Nephron progenitor cell (in vitro differentiated cells): ENCODE measurements around the gene SLC2A10.

Experiments
- DNase-seq: peaks from one replicate; pipeline ENCODE4 v3.0.0; 2021
- H3K27ac Mint-ChIP-seq: 2 replicates; pipeline ENCODE4 v1.8.0; 2021; ENCODE audit warnings: mild to moderate bottlenecking, moderate library complexity, mixed read lengths
- H3K27me3 Mint-ChIP-seq: 2 replicates; pipeline ENCODE4 v1.8.0; 2021; ENCODE audit warnings: mild to moderate bottlenecking, low read depth, mixed read lengths; ENCODE audit not compliant: poor library complexity
- H3K36me3 Mint-ChIP-seq: 2 replicates; pipeline ENCODE4 v1.8.0; 2021; ENCODE audit warnings: low read depth, mixed read lengths
- H3K4me1 Mint-ChIP-seq: 2 replicates; pipeline ENCODE4 v1.8.0; 2021; ENCODE audit warnings: mixed read lengths
- H3K4me3 Mint-ChIP-seq: 2 replicates; pipeline ENCODE4 v1.8.0; 2021; ENCODE audit warnings: mild to moderate bottlenecking, moderate library complexity, mixed read lengths
- H3K9me3 Mint-ChIP-seq: 2 replicates; pipeline ENCODE4 v1.8.0; 2021; ENCODE audit warnings: mild to moderate bottlenecking, moderate library complexity, mixed read lengths
- CTCF ChIP-seq: fragments of 200-600 bp; sonication (generic); IDR thresholded peaks from 2 replicates; pipeline ENCODE4 v1.5.0; 2021; ENCODE audit warnings: antibody characterized with exemption

The SLC2A10 gene

GRCh38 chr20:46704714-46705377, 4.6 kb upstream of the SLC2A10 start:
- H3K27ac Mint-ChIP-seq: no peak overlapping the region
- H3K9me3 Mint-ChIP-seq: peaks cover 22% of the 10 kb centered on the region
- H3K4me3 Mint-ChIP-seq: no peak overlapping the region
- peaks cover 21% of the 10 kb centered on the region for H3K27me3 Mint-ChIP-seq
- H3K4me1 Mint-ChIP-seq: peaks cover 19% of the 10 kb centered on the region
- no peak for TF ChIP-seq CTCF
- DNase-seq: no peak
- no peaks in the 10 kb centered on the region for H3K36me3 Mint-ChIP-seq

DNA sequence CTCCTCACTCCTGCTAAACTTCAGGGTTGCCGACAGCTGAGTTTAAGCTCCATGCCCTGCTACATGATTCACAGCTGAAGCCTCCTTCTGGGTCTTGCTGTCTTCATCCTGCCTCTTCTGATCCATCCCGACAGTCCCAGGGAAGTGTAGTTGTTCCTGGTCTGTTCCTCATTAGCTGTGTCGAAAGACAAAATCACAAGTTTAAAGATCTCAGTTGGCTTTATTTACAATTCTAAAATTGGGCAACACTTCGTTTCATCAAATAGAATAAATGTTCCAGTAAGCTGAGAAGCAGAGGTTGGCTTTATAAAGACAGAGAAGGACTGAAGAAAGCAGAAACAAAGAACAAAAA, 4.1 kb upstream of the SLC2A10 start:
- DNase-seq: no peak

GRCh38 chr20:46706242-46706641, 3.2 kb upstream of the SLC2A10 start:
- H3K36me3 Mint-ChIP-seq: peaks cover 4% of the 10 kb centered on the region
- TF ChIP-seq CTCF: no peak
- peaks cover 21% of the 10 kb centered on the region for H3K9me3 Mint-ChIP-seq
- H3K4me3 Mint-ChIP-seq: no peak overlapping the region
- H3K4me1 Mint-ChIP-seq: peaks cover 28% of the 10 kb centered on the region
- H3K27me3 Mint-ChIP-seq: peaks cover 21% of the 10 kb centered on the region
- no peak overlapping the region for H3K27ac Mint-ChIP-seq
- DNase-seq: no peak

More for the DNA sequence above, 4.1 kb upstream of the SLC2A10 start:
- no peak overlapping the region for H3K4me3 Mint-ChIP-seq
- H3K36me3 Mint-ChIP-seq: peaks cover 2% of the 10 kb centered on the region
- H3K4me1 Mint-ChIP-seq: peaks cover 24% of the 10 kb centered on the region
- no peak overlapping the region for H3K27ac Mint-ChIP-seq
- peaks cover 25% of the 10 kb centered on the region for H3K27me3 Mint-ChIP-seq
- peaks cover 21% of the 10 kb centered on the region for H3K9me3 Mint-ChIP-seq
- TF ChIP-seq CTCF: no peak

DNA sequence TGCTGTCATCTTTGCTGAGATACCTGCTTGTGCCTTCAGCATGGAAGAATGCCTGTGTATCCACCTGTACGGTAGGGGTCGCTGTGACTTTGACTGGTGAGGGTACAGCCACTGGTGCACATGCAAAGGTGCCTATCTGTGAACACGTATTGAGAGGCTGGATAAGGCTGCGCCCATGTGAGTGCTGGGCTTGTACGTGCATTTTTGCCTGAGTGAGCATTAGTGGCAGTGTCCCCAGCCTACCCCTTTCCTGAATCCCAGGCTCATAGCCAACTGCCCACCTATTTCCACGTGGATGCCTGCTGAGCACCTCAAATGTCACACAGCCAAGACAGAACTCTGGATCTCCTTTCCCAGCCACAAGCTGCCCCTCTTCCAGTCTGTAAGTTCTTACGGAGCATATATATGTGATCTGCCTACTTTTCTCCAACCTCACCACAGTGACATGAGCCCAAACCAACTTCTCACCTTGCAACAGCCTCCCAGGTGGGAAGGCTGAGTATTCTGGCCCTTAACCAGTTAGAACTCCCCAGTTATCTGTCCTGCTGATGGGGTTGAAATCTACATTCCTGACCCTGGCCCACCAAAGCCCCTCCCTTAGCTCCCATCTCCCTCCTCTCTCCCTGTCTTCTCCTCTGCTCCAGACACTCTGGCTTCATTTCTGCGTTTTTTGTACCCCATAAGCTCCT, 1.1 kb upstream of the SLC2A10 start:
- Mint-ChIP-seq H3K4me3 (peak overlapping the region; percentile 83), H3K9me3 (peaks cover 21% of the 10 kb centered on the region), H3K27me3 (peaks cover 21% of the 10 kb centered on the region), H3K27ac (peak overlapping the region; percentile 47), H3K4me1 (peaks cover 33% of the 10 kb centered on the region), H3K36me3 (peaks cover 4% of the 10 kb centered on the region)
- no peak for DNase-seq
- peak; percentile 20 for TF ChIP-seq CTCF

DNA sequence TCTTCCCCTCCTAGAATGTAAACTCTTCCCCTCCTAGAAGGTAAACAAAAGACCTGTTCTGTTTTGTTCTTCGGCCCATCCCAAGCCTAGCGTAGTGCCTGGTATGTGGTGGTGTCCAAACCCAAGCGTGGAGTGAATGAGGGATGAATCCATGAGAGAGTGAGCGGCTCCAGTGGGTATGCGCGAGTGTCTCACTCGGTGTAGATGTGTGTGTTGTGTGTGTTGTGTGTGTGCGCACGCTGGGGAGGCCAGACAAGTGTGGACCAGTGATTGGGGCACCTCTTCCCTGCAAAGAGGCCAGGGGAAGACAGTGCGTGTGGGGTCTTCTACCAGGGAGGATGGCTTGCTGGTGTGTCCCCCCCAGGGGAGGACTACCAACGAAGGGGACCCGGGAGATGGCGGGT, 392 bp upstream of the SLC2A10 start:
- peak overlapping the region; percentile 15 for H3K27ac Mint-ChIP-seq
- no peak for TF ChIP-seq CTCF
- H3K36me3 Mint-ChIP-seq: peaks cover 4% of the 10 kb centered on the region
- H3K4me3 Mint-ChIP-seq: peak overlapping the region; percentile 83
- H3K9me3 Mint-ChIP-seq: peaks cover 18% of the 10 kb centered on the region
- peaks cover 23% of the 10 kb centered on the region for H3K27me3 Mint-ChIP-seq
- H3K4me1 Mint-ChIP-seq: peaks cover 35% of the 10 kb centered on the region
- no peak for DNase-seq
